Measurements from ENCODE around the gene RBM26.

DNA sequence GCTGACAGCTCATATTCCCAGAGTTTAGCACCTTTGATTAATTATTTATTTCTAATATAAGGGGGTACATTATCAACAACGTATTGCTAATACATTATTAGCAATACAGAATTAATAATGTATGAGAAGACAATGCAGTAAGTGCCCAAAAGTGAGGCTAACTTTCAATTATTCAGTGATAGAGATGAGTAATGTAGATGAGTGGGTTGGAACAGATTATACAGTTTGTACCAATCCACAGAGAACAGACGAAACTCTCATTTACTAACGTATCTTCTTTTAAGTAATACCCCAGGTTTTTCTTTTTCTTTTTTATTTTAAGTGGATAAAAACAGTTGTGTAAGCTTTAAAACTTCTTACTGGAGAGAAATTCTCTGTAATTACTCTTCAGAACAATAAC lies 36.7 kb upstream of the RBM26 start:
- TF ChIP-seq, protein P1, sequence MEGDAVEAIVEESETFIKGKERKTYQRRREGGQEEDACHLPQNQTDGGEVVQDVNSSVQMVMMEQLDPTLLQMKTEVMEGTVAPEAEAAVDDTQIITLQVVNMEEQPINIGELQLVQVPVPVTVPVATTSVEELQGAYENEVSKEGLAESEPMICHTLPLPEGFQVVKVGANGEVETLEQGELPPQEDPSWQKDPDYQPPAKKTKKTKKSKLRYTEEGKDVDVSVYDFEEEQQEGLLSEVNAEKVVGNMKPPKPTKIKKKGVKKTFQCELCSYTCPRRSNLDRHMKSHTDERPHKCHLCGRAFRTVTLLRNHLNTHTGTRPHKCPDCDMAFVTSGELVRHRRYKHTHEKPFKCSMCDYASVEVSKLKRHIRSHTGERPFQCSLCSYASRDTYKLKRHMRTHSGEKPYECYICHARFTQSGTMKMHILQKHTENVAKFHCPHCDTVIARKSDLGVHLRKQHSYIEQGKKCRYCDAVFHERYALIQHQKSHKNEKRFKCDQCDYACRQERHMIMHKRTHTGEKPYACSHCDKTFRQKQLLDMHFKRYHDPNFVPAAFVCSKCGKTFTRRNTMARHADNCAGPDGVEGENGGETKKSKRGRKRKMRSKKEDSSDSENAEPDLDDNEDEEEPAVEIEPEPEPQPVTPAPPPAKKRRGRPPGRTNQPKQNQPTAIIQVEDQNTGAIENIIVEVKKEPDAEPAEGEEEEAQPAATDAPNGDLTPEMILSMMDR (conservative IDR thresholded peaks at IDR 0.05 in 1 of 2, IDR thresholded peaks at IDR 0.05 in 1 of 2; ENCODE audit: extremely low read depth in 1 of 2, insufficient read depth in 1 of 2, low read depth in 1 of 2, low read length in 2 of 2), result no peak
- TF ChIP-seq EZH2 (IDR thresholded peaks at IDR 0.05; ENCODE audit: borderline replicate concordance, low read length), result no peak

Measured in mammary epithelial cell (primary cell).